ENCODE data around the gene F8A1.

GRCh38 chrX:154850957-154851611 is 35.1 kb upstream of the F8A1 start:
- TF ChIP-seq EGR1 (IDR thresholded peaks at IDR 0.05; ENCODE audit: borderline replicate concordance, low read depth, low read length) (no peak), EP300 (IDR thresholded peaks at IDR 0.05; ENCODE audit: borderline replicate concordance in 1 of 2, low read depth in 2 of 2, low read length in 2 of 2) (no peak), CTCF (IDR thresholded peaks at IDR 0.05; ENCODE audit: control extremely low read depth in 1 of 3, insufficient read depth in 1 of 3, low read depth in 1 of 3, low read length in 3 of 3) (no peak), USF2 (IDR thresholded peaks at IDR 0.05; ENCODE audit: low read length) (no peak), EZH2 (IDR thresholded peaks at IDR 0.05; ENCODE audit: low read depth, low read length, severe bottlenecking) (no peak), ZNF274 (IDR thresholded peaks at IDR 0.05; ENCODE audit: borderline replicate concordance, extremely low read depth, low read length) (no peak)

Measured in H1 (cell line).